PC-9 (cell line): ENCODE data around the gene MDFIC. TPM values are rescaled to one million over a fixed set of nuclear protein-coding genes. Genes with fewer than 3 reads are reported as not detected.
A peak's percentile ranks its signal among the peaks of the same experiment; 100 is the strongest.

Source experiments
- BruUV-seq: library from RNA; stranded (reverse); fragments of 400-500 nt; replicated peaks from 2 replicates; lab custom pipeline; 2021; lab: Mats Ljungman, UMichigan
- CTCF ChIA-PET: fragments of 300-600 bp; sonication (Branson Sonifier 250); formaldehyde crosslinking; loops from one replicate; lab custom pipeline; 2022; ENCODE audit warnings: antibody characterized with exemption; lab: Charles Lee
- POLR2A ChIA-PET: fragments of 300-600 bp; sonication (Branson Sonifier 250); formaldehyde crosslinking; loops from one replicate; lab custom pipeline; 2022; ENCODE audit warnings: antibody characterized with exemption; ENCODE audit not compliant: unreplicated experiment; lab: Charles Lee
- DNase-seq, 2 experiments: peaks; one replicate each; pipeline versions ENCODE4 v3.0.0 to v3.0.0-alpha.2; 2015 to 2022; ENCODE audit warnings: mixed read lengths in 1 of 2
- H2AFZ ChIP-seq: fragments of 200-600 bp; sonication (generic); 2 replicates; pipeline ENCODE4 v1.8.1; 2017; ENCODE audit warnings: antibody characterized with exemption
- H3F3A ChIP-seq: fragments of 200-600 bp; sonication (generic); 2 replicates; pipeline ENCODE4 v1.8.1; 2017; ENCODE audit warnings: antibody characterized with exemption, mild to moderate bottlenecking, low read depth; ENCODE audit not compliant: insufficient read depth
- H3K27ac ChIP-seq: fragments of 200-600 bp; sonication (generic); 2 replicates; pipeline ENCODE4 v1.6.1; 2016; ENCODE audit warnings: mixed run types
- H3K27me3 ChIP-seq: fragments of 200-600 bp; sonication (generic); 2 replicates; pipeline ENCODE4 v1.6.1; 2016; ENCODE audit warnings: low read depth, mixed run types; ENCODE audit not compliant: insufficient read depth
- H3K36me3 ChIP-seq: fragments of 200-600 bp; sonication (generic); 2 replicates; pipeline ENCODE4 v1.6.1; 2016; ENCODE audit warnings: low read depth, mixed run types
- H3K4me1 ChIP-seq: fragments of 200-600 bp; sonication (generic); replicated peaks from 2 replicates; pipeline ENCODE4 v1.6.1; 2016; ENCODE audit warnings: mixed run types; ENCODE audit not compliant: insufficient read depth
- H3K4me2 ChIP-seq: fragments of 200-600 bp; sonication (generic); 2 replicates; pipeline ENCODE4 v1.6.1; 2017; ENCODE audit warnings: mixed run types
- H3K4me3 ChIP-seq: fragments of 200-600 bp; sonication (generic); 2 replicates; pipeline ENCODE4 v1.6.1; 2016; ENCODE audit warnings: mixed run types
- H3K79me2 ChIP-seq: fragments of 200-600 bp; sonication (generic); 2 replicates; pipeline ENCODE4 v1.6.1; 2017; ENCODE audit warnings: low read depth, mixed run types
- H3K9me2 ChIP-seq: fragments of 200-600 bp; sonication (generic); 2 replicates; pipeline ENCODE4 v1.8.1; 2017; ENCODE audit warnings: mild to moderate bottlenecking; ENCODE audit not compliant: insufficient read depth
- H3K9me3 ChIP-seq: fragments of 200-600 bp; sonication (generic); 2 replicates; pipeline ENCODE4 v1.8.1; 2016; ENCODE audit warnings: low read depth; ENCODE audit not compliant: insufficient read depth
- H4K20me1 ChIP-seq: fragments of 200-600 bp; sonication (generic); 2 replicates; pipeline ENCODE4 v1.8.1; 2017; ENCODE audit not compliant: insufficient read depth
- EZH2 ChIP-seq: fragments of 200-600 bp; sonication (generic); IDR thresholded peaks from 2 replicates; pipeline ENCODE4 v1.8.0; 2017; ENCODE audit warnings: antibody characterized with exemption, low read depth
- intact Hi-C: fragments of 100-400 bp; cut with micrococcal nuclease; formaldehyde crosslinking; loops from one replicate; pipeline ENCODE4 v1.10.0; 2022; ENCODE audit not compliant: unreplicated experiment
- total RNA-seq: library from RNA; stranded (reverse); gene quantifications from 2 replicates; pipeline ENCODE4 v1.2.3, GENCODE V29; 2021
- TF ChIP-seq, protein P1 (sequence below): fragments of 200-600 bp; sonication (generic); conservative IDR thresholded peaks from 2 replicates; pipeline ENCODE4 v1.6.1; 2017; ENCODE audit warnings: mixed run types, antibody characterized with exemption, mild to moderate bottlenecking, moderate library complexity

The MDFIC gene
- total RNA-seq, 1 experiment from 2014 or later = 38.9 TPM

DNA sequence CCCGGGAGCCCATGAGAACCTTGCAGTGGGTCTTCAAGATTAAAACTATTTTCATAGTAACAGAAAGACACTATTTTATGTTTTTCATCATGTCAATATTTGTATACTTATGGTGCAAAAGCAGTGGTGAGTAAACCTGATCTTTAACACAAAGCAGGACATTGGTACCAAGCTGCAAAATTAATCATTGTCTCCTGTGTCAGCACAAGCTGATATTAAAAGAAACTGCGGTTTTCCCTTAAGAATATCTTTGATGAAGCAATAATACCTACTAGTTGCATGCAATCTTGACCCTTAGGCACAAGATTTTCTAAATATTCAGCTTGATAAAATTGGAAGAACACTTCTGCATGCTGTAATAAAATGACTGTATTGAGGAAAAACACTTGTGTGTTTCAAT, 121.7 kb downstream of the MDFIC start:
- Histone ChIP-seq H3F3A (peaks cover 3% of the 10 kb centered on the region; the same call in 1 of the 2 replicates), H3K9me3 (no peaks in the 10 kb centered on the region; the same call in 1 of the 2 replicates), H3K4me1 (0 out of 2 replicates have a peak, but pooled peaks cover 9% of the 10 kb centered on the region), H3K4me3 (no peak overlapping the region), H3K27ac (peak overlapping the region; percentile 43; the same call in 1 of the 2 replicates), H3K36me3 (no peaks in the 10 kb centered on the region), H3K4me2 (no peak overlapping the region), H3K27me3 (no peaks in the 10 kb centered on the region), H2AFZ (no peak overlapping the region), H3K79me2 (no peaks in the 10 kb centered on the region), H4K20me1 (no peaks in the 10 kb centered on the region), H3K9me2 (no peaks in the 10 kb centered on the region)
- BruUV-seq = no TSS peak
- intact Hi-C loops = no loop called here
- no peak for TF ChIP-seq EZH2
- TF ChIP-seq, protein P1, sequence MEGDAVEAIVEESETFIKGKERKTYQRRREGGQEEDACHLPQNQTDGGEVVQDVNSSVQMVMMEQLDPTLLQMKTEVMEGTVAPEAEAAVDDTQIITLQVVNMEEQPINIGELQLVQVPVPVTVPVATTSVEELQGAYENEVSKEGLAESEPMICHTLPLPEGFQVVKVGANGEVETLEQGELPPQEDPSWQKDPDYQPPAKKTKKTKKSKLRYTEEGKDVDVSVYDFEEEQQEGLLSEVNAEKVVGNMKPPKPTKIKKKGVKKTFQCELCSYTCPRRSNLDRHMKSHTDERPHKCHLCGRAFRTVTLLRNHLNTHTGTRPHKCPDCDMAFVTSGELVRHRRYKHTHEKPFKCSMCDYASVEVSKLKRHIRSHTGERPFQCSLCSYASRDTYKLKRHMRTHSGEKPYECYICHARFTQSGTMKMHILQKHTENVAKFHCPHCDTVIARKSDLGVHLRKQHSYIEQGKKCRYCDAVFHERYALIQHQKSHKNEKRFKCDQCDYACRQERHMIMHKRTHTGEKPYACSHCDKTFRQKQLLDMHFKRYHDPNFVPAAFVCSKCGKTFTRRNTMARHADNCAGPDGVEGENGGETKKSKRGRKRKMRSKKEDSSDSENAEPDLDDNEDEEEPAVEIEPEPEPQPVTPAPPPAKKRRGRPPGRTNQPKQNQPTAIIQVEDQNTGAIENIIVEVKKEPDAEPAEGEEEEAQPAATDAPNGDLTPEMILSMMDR = no peak
- peak in 1 of 2 experiments; percentile 37 for DNase-seq
- ChIA-PET POLR2A (no interaction called here), CTCF (no interaction called here)

DNA sequence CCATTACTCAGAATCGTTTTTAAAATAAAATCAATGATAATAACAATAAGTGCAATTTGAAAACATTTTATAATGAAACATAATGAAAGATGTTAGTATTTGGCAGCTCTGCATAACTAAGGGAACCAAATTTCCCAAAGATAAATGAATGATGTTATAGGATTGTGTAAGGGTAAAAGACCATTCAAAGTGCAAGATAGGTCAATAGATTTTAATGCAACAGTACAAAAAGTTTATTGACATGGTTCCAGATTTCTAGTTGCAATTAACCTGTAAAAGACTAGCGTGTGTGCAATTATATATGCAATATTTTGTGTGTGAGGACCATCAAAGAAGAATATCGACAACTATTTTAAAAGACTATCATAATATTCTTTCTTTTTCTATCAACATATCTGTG, 122.3 kb downstream of the MDFIC start:
- no peaks in the 10 kb centered on the region for H3K36me3 ChIP-seq
- H3K4me2 ChIP-seq = no peak overlapping the region
- H4K20me1 ChIP-seq = no peaks in the 10 kb centered on the region
- H3K9me3 ChIP-seq = no peaks in the 10 kb centered on the region; the same call in 1 of the 2 replicates
- peaks cover 3% of the 10 kb centered on the region; the same call in 1 of the 2 replicates for H3F3A ChIP-seq
- ChIA-PET POLR2A (no interaction called here), CTCF (no interaction called here)
- intact Hi-C loops = no loop called here
- TF ChIP-seq, protein P1 = no peak
- no peak for TF ChIP-seq EZH2
- no TSS peak for BruUV-seq
- H2AFZ ChIP-seq = no peak overlapping the region
- no peaks in the 10 kb centered on the region for H3K79me2 ChIP-seq
- H3K4me3 ChIP-seq = no peak overlapping the region
- peak overlapping the region; percentile 43; the same call in 1 of the 2 replicates for H3K27ac ChIP-seq
- no peaks in the 10 kb centered on the region for H3K27me3 ChIP-seq
- H3K9me2 ChIP-seq = no peaks in the 10 kb centered on the region
- no peak for DNase-seq
- 0 out of 2 replicates have a peak, but pooled peaks cover 7% of the 10 kb centered on the region for H3K4me1 ChIP-seq

DNA sequence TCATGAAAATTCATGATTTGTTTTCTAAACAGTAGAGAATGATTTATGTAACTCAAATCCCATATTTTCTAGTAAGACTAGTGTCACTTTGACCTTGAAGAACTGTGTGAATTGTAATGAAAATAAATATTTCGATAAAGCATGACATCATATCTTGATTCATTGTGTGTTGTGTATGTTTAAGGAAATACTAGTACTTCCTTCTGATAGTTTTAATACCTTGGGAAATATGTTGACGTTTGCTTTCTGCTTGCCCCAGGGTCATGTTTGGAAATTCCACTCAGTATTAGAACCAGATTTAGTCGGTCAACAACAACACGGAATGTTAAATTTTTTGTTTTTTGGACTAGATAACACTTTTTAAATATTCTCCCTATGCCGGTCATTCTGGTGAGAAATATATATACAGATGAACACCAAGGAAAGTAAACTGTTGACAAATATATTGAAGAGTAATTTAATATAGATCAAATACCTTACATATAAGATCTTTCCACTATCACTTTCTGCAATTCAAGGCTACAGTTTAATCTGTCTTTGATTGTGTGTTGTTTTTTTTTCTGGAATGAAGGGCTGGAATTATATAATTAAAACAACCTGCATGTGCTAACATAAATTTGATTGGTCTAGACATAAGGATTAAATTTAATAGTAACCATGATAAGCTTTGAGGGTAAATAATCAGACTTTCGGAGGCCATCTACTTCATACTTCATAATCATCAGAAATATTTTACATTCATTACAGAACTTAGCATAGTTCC, 126.2 kb downstream of the MDFIC start:
- Histone ChIP-seq H3K79me2 (no peaks in the 10 kb centered on the region), H3K4me1 (0 out of 2 replicates have a peak, but pooled peaks cover 7% of the 10 kb centered on the region), H3K27ac (no peak overlapping the region), H2AFZ (no peak overlapping the region), H3K27me3 (no peaks in the 10 kb centered on the region), H4K20me1 (no peaks in the 10 kb centered on the region), H3F3A (peaks cover 3% of the 10 kb centered on the region; the same call in 1 of the 2 replicates), H3K4me2 (no peak overlapping the region), H3K9me2 (0 out of 2 replicates have a peak, but pooled peaks cover 7% of the 10 kb centered on the region), H3K9me3 (no peaks in the 10 kb centered on the region), H3K4me3 (no peak overlapping the region), H3K36me3 (no peaks in the 10 kb centered on the region)
- no TSS peak for BruUV-seq
- DNase-seq = no peak
- TF ChIP-seq, protein P1 = no peak
- no peak for TF ChIP-seq EZH2
- CTCF ChIA-PET = no interaction called here
- POLR2A ChIA-PET = no interaction called here
- intact Hi-C loops = no loop called here
